ENCODE measurements around the gene RALY. TPM values are rescaled to one million over a fixed set of nuclear protein-coding genes. Genes with fewer than 3 reads are reported as not detected.

The RALY gene
- total RNA-seq, 4 donors from 2014 or later = 100 to 115 (median 106) TPM

- H3K4me1 ChIP-seq = peaks cover 0 to 23% (median 0%) of the 10 kb centered on the region in 4 donors
Measured at GRCh38 chr20:34065260-34065659, 71.5 kb downstream of the RALY start.

GRCh38 chr20:34066476-34067090 lies 72.9 kb downstream of the RALY start:
- Histone ChIP-seq H3K4me3 (no peak overlapping the region), H3K9me3 (no peaks in the 10 kb centered on the region), H3K36me3 (no peaks in the 10 kb centered on the region), H3K4me1 (peaks cover 0 to 19% (median 0%) of the 10 kb centered on the region in 4 donors), H3K27ac (no peak overlapping the region), H3K27me3 (no peaks in the 10 kb centered on the region)
- TF ChIP-seq POLR2A (IDR thresholded peaks at IDR 0.05) (no peak), CTCF (IDR thresholded peaks at IDR 0.05) (no peak)
- DNase-seq = peak in 1 of 3 donors; percentile 4

More at GRCh38 chr20:34065260-34065659, 71.5 kb downstream of the RALY start:
- Histone ChIP-seq H3K9me3 (no peaks in the 10 kb centered on the region), H3K27me3 (no peaks in the 10 kb centered on the region), H3K4me3 (no peak overlapping the region), H3K27ac (no peak overlapping the region), H3K36me3 (no peaks in the 10 kb centered on the region)
- DNase-seq = no peak
- TF ChIP-seq CTCF (IDR thresholded peaks at IDR 0.05) (no peak), POLR2A (IDR thresholded peaks at IDR 0.05) (no peak)

GRCh38 chr20:34068001-34068400 lies 74.3 kb downstream of the RALY start:
- Histone ChIP-seq H3K27me3 (no peaks in the 10 kb centered on the region), H3K4me3 (no peak overlapping the region), H3K36me3 (peaks cover 0 to 10% (median 0%) of the 10 kb centered on the region in 3 donors), H3K4me1 (peaks cover 0 to 19% (median 0%) of the 10 kb centered on the region in 4 donors), H3K27ac (no peak overlapping the region), H3K9me3 (no peaks in the 10 kb centered on the region)
- no peak for DNase-seq
- TF ChIP-seq POLR2A (IDR thresholded peaks at IDR 0.05) (no peak), CTCF (IDR thresholded peaks at IDR 0.05) (no peak)

GRCh38 chr20:34069341-34070078 lies 75.8 kb downstream of the RALY start:
- TF ChIP-seq POLR2A (IDR thresholded peaks at IDR 0.05) (no peak), CTCF (IDR thresholded peaks at IDR 0.05) (peak; percentile 68 to 94 (median 85))
- H3K9me3 ChIP-seq = no peaks in the 10 kb centered on the region
- no peak overlapping the region for H3K4me3 ChIP-seq

GRCh38 chr20:34070079-34070439 lies 76.3 kb downstream of the RALY start:
- Histone ChIP-seq H3K27ac (no peak overlapping the region), H3K4me1 (peaks cover 0 to 19% (median 0%) of the 10 kb centered on the region in 4 donors), H3K4me3 (no peak overlapping the region), H3K27me3 (no peaks in the 10 kb centered on the region), H3K9me3 (no peaks in the 10 kb centered on the region), H3K36me3 (peaks cover 0 to 27% (median 0%) of the 10 kb centered on the region in 3 donors)
- TF ChIP-seq POLR2A (IDR thresholded peaks at IDR 0.05) (no peak), CTCF (IDR thresholded peaks at IDR 0.05) (no peak)
- DNase-seq = no peak

More at GRCh38 chr20:34069341-34070078, 75.8 kb downstream of the RALY start:
- Histone ChIP-seq H3K4me1 (peaks cover 0 to 19% (median 0%) of the 10 kb centered on the region in 4 donors), H3K27me3 (no peaks in the 10 kb centered on the region), H3K36me3 (peaks cover 0 to 22% (median 0%) of the 10 kb centered on the region in 3 donors), H3K27ac (peak overlapping the region in 3 of 4 donors; percentile 3 to 64 (median 15))
- DNase-seq = peak; percentile 70 to 90 (median 70)

Data from Peyer's patch (tissue), 4 donors.